NCI-H2227 treated with DMSO at 0.1 percent for 48 hours (cell line): Measurements from ENCODE around the gene AKR1B15.
"Not testable (repeated sequence)": the region's sequence is repeated elsewhere in the genome, so short reads cannot be mapped to it uniquely, and the experiment has no call there.

Experiments used
- DNase-seq: peaks from one replicate; lab custom pipeline; 2025; lab: John Stamatoyannopoulos, UW

The AKR1B15 gene

GRCh38 chr7:134563398-134563749 is 14.5 kb downstream of the AKR1B15 start:
- DNase-seq, result not testable (repeated sequence)

DNA sequence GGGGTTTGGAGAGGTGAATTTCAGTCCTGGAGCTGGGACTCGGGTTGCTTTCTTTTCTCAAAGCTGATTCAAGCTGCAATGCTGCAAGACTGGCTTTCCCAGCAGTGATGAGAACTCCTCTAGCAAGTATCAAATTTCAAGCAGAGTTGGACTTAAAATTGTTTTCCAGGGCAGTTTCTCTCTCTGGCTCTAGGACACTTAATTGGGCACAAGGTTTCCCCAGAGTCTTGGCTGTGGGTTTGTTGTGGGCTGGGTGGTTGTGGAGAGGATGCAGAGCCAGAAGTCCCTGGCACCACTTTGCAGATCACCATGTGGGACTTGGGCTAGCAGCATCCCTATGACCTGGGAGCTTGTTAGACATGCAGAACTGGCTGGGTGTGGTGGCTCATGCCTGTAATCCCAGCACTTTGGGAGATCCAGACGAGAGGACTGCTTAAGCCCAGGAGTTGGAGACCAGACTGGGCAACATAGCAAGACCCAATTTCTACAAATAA is 16.8 kb downstream of the AKR1B15 start:
- no peak for DNase-seq

GRCh38 chr7:134567368-134567767 is 18.5 kb downstream of the AKR1B15 start:
- no peak for DNase-seq

DNA sequence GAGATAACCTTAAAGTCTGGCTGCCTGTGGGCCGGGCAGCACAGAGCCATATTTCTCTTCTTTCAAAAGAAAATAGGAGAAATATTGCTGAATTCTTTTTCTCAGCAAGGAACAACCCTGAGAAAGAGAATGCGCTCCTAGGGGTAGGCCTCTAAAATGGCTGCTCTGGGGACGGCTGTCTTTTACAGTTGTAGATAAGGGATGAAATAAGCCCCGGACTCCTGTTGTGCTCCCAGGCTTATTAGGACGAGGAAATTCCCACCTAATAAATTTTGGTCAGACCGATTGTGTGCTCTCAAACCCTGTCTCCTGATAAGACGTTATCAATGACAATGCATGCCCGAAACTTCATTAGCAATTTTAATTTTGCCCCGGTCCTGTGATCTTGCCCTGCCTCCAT is 21.1 kb downstream of the AKR1B15 start:
- not testable (repeated sequence) for DNase-seq

GRCh38 chr7:134571101-134571500 is 22.2 kb downstream of the AKR1B15 start:
- no peak for DNase-seq

- DNase-seq, result no peak
Observed at GRCh38 chr7:134571746-134572461, 23.0 kb downstream of the AKR1B15 start.

- DNase-seq, result no peak
Observed at GRCh38 chr7:134574322-134574721, 25.4 kb downstream of the AKR1B15 start.

GRCh38 chr7:134584290-134584689 is 35.4 kb downstream of the AKR1B15 start:
- no peak for DNase-seq

DNA sequence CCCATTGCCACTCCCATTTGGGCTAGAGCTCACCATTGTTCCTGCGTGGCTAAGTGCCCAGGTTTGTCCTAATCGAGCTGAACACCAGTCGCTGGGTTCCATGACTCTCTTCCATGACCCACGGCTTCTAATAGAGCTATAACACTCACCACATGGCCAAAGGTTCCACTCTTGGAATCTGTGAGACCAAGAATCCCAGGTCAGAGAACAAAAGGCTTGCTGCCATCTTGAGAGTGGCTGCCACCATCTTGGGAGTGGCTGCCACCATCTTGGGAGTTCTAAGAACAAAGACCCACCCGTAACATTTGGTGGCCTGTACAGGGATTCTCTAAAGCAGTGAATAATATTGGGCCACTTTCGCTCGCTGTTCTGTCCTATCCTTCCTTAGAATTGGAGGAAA is 37.0 kb downstream of the AKR1B15 start:
- DNase-seq, result no peak

DNA sequence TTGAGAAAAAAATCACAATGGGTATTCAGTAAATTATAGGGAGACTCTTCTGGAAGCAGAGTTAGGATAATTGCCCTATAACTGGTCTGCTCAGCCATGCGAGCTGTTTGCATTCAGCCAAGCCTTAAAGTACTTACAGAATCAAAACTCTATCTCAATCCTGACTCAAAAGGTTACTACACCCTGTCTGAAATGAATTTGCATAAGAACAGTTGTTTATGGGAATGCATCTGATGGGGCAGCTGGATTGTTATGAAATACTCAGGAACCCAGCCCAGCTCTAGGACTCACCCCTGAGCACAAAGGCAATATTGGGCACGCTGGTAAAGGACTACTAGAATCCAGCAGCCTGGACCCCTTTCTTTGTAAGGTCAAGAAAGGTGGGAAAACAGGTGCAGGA is 38.8 kb downstream of the AKR1B15 start:
- DNase-seq, result peak; percentile 84

GRCh38 chr7:134589491-134589941 is 40.6 kb downstream of the AKR1B15 start:
- DNase-seq, result no peak

DNA sequence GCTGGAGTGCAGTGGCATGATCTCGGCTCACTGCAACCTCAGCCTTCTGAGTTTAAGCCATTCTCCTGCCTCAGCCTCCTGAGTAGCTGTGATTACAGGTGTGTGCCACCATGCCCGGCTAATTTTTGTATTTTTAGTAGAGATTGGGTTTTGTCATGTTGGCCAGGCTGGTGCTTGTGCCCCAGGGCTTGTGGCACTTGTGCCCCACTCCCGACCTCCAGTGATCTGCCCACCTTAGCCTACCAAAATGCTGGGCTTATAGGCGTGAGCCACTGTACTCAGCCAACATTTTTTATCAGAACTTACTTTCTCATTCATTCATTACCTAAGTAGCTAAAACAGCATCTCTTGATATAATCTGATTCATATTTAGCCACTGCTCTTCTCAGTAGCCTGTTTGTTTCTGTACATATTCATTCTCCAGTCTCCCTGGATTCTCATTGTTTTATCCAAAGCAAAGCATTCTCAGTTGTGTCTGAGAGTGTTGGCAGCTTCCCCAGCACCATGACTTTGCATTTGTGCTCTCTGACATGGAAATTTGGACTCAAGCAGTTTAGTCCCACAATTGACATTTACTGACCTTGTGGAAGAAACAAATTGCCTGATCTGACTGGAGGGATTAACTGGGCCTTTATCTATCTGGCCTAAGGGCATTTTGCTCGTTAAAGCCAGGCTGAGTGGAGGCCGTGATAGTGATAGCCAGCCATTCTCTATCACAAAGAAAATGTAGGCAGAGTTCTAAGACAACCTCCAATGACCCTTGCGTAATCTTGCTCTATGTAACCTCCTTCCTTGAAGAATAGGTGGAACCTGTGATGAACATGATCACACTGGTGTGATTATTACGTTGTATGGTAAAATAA is 44.9 kb downstream of the AKR1B15 start:
- DNase-seq, result no peak

DNA sequence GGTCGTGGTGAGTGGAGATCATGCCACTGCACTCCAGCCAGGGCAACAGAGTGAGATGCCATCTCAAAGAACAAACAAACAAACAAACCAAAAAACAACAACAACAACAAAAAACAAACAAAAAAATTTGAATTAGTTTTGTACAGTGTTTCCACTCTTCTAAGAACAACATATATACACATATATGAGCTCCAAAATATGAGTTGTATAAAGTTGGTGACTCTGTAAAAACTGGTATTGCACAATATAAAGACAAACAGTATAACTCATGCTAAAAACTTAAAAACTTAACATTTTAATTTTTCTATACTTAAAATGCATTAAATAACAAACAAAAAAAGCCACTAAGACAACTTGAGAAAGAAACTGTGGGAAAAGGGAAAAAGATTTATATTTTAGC is 46.0 kb downstream of the AKR1B15 start:
- no peak for DNase-seq

DNA sequence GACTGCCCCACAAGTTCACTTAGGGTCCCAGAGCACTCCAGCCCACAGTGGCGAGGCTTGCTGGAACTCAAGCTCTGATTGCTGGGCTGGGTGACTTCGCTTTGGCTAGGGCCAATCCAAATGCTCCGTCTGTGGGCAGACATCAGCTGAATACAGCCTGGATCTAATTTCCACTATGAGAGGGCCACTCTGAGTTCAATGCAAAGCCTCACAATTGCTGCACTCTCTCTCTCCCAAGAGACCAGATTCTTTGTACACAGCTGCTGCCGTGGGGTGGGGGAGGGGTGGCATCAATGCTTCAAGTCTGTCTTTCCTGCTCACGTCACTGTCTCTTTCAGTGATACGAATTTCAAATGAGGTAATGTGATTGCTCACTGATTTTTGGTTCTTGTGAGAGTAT is 50.5 kb downstream of the AKR1B15 start:
- DNase-seq, result peak; percentile 1

DNA sequence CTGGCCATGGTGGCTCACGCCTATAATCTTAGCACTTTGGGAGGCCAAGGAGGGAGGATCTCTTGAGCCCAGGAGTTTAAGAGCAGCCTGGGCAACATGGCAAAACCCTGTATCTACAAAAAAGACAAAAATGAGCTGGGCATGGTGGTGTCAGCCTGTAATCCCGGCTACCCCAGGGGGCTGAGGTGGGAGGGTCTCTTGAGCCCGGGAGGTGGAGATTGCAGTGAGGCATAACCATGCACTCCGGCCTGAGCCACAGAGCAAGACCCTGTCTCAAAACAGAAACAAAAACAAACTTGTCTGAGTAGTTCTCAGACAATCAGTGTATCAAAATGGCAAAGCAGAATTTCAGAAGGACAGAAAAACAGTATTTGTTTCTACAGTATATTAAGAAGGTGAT is 52.5 kb downstream of the AKR1B15 start:
- DNase-seq, result no peak

DNA sequence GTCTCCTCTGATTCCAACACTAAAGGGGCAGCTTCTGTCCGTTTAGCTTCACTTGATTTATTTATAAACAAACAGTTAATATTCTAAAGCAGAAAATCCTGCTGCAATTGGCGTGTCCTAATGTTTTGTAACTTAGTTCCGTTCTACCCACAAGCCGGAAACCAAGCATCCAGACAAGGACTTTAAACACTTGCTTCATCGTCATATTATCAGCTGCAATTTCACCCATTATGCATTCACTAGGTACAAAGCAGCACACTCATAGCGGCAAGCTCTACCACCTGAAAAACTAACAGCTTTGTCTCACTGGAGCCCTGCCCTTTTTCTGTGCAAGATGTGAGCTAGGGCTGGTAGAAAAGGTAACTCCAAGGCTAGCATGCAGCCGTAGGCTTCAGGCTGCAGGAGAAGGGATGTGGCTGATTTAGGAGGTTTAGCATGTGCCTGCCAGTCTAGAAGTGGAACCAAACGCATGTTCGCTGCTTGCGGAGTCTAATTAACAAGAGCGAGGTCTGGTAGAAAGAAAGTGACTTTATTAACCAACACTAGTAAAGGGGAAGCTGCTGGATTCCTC is 54.1 kb downstream of the AKR1B15 start:
- peak; percentile 27 for DNase-seq

DNA sequence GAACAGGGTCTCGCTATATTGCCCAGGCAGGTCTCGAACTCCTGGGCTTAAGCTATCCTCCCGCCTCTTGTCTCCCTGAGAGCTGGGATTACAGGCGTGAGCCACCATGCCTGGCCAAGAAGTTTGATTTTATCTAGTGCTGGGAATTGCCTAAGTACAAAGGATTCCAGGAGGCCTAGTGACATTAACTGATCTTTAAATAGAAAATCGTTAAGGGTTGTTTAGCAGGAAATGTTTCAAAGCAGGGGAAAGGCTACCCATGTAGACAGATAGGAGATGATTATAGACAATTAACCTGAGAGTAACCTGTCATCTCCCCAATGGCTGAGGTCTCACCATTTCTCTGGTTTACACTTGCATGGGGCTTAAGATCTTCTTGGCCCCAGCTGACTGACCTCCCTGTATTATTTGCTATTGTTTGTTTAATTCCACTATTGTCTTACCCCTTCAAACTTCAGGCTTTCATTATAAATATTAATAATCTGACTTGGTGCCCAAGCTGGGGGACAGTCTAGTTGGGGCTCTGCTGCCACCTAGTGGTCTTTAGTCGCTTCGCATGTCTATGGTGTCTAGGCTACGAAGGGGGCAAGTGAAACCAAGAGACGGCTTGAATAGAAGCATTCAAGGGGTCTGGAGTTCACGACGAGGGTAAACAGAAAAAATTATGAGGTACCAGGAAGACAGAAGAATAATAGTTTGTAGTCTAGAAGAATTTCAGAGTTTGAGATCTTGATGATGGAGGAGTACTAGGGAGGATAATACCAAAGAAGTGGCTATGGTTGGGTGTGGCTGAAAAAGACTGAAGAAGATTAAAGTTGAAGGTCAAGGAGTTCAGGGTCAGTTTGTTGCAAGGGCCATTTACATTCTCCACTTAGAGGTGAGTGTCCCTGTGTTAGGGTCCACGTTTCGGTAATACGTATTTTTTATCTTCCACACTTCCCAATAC is 57.3 kb downstream of the AKR1B15 start:
- DNase-seq, result peak; percentile 61

GRCh38 chr7:134611611-134612151 is 62.8 kb downstream of the AKR1B15 start:
- DNase-seq, result no peak

GRCh38 chr7:134612197-134612596 is 63.3 kb downstream of the AKR1B15 start:
- no peak for DNase-seq

DNA sequence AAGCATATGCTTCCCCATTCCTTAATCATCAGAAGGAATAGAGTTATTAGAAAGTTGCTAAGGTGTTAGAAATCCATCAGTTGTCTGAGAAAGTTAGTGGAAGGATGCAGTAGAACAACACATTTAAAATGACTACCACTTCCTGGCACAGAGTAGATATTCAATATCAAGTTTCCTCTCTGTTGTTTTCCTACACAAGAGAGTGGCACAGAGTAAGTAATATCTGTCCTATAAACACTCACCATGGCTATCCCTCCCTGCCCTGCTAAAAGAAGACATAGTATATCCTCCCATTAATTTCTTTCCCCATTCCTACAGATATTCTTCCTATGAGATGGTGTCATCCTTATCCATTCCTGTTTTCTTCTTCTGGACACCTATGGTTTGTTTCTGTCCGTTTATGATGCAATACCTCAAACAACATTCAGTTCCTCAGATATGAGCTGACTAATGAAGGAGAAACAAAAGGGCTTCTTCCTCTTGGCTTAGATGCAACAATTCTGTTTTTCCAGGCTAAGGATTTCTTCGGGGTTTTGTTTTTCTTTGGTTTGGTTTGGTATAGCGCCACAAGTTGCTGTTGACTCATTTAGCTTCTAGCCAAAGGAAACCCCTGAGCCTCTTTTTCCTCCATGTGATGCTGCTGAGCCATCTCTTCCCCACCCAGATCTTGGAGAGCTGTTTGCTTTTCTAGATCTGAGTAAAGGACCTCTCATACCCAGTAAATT is 64.9 kb downstream of the AKR1B15 start:
- no peak for DNase-seq

DNA sequence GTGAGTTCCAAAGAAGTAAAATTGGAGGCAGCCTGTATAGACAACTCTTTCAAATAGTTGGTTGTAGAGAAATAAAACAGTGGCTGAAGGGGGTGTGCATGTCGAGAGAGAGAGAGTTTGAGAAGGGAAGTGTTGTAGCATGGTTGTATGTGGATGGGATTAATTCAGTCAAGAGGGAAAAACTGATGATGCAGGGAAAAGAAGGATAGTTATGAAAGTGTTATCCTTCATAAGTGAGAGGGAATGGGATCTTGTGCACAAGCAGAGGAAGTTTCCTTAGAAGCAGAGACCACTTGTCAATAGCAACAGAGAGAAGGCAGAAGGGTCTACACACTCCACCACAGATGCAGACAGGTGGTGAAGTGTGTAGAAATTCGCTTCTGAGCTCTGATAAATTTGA is 67.7 kb downstream of the AKR1B15 start:
- DNase-seq, result no peak
